Stimulated activated CD4-positive, alpha-beta T cell treated with anti-CD3 and anti-CD28 coated beads, Interleukin-15, amount 100 ng/mL, for 48 hours (primary cell): ENCODE data around the gene TRIO.

Experiments used
- DNase-seq, 2 donors: peaks; one replicate each; pipeline ENCODE4 v3.0.0-alpha.2; 2020; ENCODE audit warnings: low read depth in 2 of 2

Gene TRIO

GRCh38 chr5:14351845-14352712 is 208.9 kb downstream of the TRIO start:
- DNase-seq: peak; percentile 16 to 31

DNA sequence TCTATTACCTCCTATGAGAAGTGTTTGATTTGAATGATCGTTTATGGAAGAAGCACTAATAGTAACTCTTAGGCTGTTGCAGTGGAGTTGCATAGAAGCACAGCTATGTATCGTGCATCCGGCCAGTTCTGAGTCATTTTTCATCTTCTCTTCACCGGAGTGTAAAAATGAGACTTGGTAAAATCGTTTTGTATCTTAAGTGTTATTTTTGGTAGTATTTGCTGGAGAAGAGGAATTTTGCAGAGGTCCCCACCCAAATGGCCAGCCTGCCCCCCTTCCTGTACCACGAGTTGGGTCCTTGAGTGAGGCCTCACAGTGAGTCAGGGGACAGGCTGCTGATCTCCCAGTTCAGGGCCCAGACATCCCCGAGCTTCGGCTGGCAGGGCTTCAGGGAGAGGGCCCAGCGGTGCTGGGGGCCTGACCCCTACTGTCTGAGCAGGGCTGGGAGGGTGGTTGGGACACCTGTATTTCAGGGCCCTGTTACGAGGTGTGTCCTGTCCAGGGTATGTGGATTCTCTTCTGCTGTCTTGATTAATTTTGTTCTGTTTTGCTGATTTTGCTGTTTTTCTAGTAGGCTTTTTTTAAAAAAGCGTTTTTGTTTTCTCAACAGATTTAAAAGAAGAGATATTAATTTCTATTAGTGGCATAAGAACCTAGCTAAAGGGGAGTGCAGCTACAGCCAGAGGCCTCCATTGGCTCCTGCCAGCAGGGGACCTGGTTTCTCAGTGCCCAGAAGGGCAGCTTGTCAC is 210.8 kb downstream of the TRIO start:
- no peak for DNase-seq

DNA sequence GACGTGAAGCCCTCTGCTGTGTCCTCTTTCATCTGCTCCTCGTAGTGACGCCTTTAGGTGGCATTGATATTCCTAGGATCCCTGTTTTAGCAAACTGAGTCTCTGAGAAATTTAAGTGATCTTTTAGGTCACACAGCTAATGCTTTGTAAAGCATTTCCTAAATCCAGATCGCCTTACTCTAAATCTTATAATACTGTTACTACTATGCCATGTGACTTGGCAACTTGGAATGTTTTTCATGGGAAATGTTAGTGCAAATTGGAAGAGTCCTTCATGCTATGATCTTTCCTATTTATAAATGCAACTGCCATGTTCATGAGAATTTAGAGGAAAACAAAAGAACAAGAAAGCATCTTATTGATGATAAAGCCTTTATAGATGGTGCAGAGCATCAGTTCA is 212.2 kb downstream of the TRIO start:
- DNase-seq: no peak

DNA sequence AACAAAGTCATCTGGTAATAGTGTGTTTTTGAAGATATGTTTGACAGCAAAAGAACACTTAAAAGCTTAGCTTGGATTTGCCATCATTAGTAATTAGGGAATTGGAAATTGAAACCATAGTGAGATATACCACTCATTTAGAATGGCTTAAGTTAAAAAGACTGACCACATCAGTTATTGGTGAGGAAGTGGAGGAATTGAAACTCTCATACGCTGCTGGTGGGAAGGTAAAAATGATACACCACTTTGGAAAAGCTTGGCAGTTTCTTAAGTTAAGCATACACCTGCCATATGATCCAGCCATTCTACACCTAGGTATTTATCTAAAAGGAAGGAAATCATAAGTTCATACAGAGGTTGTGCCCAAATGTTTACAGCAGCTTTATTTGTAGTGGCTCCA is 213.2 kb downstream of the TRIO start:
- DNase-seq: no peak

GRCh38 chr5:14357441-14357840 is 214.3 kb downstream of the TRIO start:
- DNase-seq: no peak

- DNase-seq: no peak
Measured at GRCh38 chr5:14357851-14358250, 214.7 kb downstream of the TRIO start.

GRCh38 chr5:14358536-14358935 is 215.4 kb downstream of the TRIO start:
- no peak for DNase-seq

DNA sequence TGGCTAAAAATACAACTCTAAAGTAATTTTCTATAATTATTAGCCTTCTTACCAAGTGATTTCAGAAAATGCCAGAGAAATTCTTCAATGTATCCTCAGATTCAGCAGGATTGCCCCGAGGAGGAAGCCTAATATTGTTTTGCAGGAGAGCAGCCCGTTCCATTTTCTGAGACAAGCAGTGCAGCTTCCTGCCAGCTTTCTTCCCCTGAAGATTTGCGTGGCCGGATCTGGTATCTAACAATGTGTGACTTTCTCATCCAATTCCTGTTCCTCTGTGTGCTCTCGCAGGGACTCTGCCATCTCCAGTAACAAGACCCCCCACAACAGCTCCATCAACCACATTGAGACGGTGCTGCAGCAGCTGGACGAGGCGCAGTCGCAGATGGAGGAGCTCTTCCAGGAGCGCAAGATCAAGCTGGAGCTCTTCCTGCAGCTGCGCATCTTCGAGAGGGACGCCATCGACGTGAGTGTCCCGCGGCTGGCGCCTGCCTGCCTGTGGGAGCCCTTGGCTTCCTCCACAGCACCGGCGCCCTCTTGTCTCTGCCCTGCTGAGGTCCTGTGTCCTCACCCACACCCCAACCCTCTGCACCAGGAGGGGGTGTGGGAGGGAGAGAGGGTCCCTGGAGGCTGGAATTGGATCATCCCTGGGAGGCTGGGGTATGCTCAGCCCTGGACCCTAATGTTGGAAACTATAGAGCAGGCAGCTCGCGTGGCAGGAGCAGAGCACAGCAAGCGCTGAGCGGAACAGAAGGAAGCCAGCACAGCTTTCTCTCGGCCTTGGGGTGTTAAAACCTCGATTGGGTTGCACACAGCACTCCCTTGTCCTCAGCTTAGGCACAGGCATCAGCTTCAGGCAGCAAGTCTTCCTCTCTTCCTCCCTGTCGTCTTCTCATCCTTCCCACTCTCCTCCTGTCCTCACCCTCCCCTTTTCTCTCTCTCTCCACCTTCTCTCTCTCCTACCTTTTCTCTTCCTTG is 216.2 kb downstream of the TRIO start:
- DNase-seq: no peak

GRCh38 chr5:14362491-14362890 is 219.3 kb downstream of the TRIO start:
- DNase-seq: no peak

DNA sequence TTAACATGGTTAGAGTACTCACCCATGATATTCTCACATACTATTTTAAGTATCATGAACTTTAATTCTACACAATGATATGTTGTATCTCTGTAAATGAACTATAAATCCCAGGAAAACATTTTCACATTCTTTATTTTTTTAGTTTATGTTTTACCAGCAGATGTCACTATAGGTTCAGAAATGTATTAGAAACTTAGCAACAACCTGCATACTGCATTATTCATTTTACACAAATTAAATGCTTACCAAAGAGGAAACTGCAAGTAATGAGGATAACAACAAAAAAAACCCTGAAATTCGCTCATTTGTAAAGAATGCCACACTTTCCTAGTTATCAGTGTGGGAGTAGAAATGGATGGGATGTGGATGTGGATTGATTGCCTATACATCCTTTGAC is 221.0 kb downstream of the TRIO start:
- no peak for DNase-seq

DNA sequence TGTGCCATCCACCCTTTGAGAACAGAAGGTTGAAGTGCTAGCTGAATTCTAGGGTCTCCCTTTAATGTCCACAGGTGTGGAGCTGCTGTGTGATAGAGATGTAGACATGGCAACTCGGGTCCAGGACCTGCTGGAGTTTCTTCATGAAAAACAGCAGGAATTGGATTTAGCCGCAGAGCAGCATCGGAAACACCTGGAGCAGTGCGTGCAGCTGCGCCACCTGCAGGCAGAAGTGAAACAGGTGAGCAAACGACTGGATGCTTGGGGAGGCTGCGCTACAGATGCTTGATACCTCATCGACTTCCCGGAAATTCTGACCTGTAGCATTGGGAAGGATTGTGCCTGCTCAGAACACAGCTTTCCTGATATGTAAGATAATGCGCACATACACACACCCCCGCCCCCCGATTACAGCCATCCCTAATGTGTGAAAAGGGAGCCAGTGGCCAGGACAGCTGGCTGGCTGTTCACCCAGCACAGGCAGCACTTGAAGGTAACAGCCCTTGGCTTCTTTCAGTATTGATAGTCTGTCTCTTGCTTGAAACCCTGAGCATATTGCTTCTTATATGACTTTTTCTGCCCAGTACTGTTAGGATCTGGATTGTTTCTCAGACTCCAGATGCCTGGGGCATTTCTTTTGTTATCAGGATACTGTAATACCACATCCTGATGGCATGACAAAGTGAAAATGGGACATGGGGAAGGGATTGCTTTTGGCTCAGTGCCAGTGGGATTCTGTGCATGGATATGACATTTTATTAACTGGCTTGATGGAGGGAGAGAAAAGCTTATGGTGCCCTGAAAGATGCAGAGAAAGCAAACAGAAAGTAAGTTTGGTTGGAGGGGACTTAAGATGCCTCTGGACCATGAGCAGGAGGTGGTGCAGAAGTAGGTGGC is 221.7 kb downstream of the TRIO start:
- DNase-seq: no peak

- DNase-seq: no peak
Measured at GRCh38 chr5:14365831-14366430, 222.8 kb downstream of the TRIO start.

- no peak for DNase-seq
Measured at GRCh38 chr5:14366763-14367162, 223.6 kb downstream of the TRIO start.

DNA sequence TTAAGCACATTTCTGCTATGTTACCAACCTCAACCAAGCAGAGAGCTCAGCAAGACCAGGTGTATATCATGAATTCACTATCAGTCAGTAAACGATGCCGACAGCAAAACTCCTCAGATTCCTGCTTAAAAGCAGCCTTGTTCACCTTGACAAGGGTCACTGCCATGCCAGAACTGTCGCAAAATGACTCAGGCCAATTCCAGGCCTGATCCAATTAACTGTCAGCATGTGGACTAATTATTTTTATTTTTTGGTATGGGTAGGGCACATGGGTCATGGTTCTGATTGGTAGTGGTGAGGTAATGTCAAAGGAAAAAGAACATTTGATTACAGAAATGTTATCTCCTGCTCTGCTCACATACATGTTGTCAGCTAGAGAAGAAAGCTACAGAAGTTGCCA is 224.2 kb downstream of the TRIO start:
- no peak for DNase-seq

DNA sequence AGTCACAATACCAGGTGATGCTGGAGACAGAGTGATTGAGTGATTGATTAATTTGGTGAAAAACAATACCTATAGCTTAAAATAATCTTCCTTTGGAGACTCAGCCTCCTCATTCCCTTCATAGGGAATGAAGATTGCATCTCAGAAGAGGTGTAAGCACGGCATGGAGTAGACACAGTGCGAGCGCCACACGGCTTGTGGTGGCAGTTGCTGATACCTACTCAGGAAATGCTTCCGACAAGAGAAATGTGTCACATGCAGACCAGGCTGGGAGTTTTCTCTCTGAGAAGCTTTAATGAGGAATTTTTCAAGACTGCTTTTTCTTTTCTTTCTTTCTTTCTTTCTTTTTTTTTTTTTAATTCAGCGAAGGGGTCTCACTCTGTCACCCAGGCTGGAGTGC is 226.6 kb downstream of the TRIO start:
- no peak for DNase-seq

DNA sequence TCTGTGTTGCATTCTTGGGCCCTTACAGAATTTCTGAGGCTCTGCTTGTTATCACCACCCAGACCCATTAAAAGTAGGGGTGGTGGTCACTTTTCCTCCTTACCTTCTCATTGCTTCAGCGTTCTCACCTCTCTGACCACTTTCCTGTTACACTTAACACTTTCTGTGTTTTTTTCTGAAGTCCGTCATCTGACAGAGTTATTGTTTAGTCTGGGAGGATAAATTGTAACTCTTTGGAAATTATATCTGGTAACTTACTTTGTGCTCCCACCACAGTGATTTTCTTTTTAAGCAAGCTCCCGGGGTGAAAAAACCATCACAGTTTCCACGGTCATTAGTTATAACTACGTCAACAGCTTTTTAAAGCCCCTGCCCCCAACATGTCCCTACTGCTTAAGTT is 227.2 kb downstream of the TRIO start:
- DNase-seq: no peak

- no peak for DNase-seq
Measured at GRCh38 chr5:14373685-14374084, 230.5 kb downstream of the TRIO start.

DNA sequence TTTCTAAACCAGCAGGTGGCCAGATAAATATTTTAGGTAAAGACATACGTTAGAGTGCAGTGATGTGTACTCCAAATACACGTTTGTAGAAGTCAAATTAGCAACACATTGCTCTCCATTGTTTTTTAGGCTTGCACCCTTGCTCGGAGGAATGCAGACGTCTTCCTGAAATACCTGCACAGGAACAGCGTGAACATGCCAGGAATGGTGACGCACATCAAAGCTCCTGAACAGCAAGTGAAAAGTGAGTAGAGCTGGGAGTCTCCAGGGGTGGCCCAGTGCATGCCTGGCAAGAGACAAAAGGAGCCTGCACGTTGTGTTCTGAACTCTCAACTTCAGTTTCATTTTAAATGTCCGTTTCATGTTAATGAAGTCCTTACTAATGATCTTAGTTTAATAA is 231.0 kb downstream of the TRIO start:
- DNase-seq: no peak

GRCh38 chr5:14376789-14377188 is 233.6 kb downstream of the TRIO start:
- no peak for DNase-seq

- DNase-seq: no peak
Measured at GRCh38 chr5:14379739-14380497, 236.8 kb downstream of the TRIO start.
